COLO668 (cell line): ENCODE data around the gene JMJD8.
A peak's percentile ranks its signal among the peaks of the same experiment; 100 is the strongest.

Experiments
- DNase-seq: peaks from one replicate; lab custom pipeline; 2025; ENCODE audit not compliant: unreplicated experiment; lab: John Stamatoyannopoulos, UW

Gene JMJD8

DNA sequence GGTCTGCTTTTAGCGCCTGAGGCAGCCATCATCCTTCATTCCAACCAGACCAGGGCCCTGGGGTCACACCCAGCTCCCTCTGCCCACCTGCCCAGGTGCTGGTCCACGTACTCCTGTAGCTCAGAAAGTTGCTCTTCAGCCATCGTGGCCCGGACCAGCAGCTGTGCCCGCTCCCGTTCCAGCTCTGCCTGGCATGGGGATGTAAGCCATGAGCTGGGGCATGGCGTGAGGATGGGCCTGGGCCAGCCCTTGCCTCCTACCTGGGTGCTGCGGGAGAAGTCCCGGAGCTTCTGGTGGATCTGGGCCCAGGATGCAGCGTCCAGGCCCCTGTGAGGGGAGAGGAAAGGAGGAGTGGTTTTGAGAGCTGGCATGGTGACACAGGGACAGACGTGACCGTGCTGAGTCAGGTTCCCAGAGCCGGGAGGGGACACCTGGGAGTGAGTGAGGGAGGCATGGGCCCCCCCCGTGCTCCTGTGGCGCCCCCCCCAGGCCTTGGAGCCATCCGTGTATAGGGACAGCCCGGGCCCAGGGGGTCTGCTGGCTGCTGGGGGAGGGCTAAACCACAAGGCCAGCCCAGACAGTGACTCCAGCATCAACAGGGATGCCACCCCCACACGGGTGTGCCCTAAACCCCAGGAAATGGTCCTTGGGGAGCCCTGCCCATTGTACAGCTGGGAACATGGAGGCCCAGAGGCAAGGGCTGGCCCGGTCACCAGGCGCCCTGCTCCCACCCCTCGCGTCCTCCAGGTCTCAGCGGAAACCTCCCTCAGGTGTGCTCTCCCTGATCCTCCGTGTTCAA lies 38.9 kb upstream of the JMJD8 start:
- DNase-seq = no peak

GRCh38 chr16:721765-722540 lies 37.8 kb upstream of the JMJD8 start:
- no peak for DNase-seq

- peak; percentile 97 for DNase-seq
These were observed 37.0 kb upstream of the JMJD8 start, which contains the start of gene ANTKMT for GRCh38 chr16:720990-721764. Gene ANTKMT, plus strand, starts transcription at chr16:721146. Its CDS starts 129 bp downstream, at chr16:721275.

DNA sequence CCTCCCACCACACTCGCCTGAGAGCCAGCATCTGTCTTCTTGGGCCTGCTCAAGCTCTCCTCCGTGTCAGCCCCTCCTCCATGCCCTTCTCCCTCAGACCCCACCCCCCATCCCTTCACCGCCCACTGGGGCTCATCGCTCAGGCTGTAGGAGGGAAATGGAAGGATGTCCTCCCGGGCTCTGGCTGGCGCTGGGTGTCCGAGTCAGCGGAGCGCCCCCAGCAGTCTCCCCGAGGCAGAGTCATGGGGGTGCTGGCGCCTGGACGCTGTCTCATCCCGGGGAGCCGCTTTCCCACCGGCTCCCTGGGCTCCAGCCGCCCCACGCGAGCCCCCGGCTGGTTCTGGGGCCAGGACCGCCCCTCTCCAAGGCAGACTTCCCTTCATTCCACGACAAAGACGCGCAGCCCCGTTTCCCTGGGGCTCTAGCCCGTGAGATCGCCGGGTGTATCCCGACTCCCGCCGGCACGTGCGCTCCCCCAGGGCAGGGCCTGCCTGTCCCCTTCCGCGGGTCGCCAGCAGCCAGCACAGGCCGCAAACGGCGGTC lies 36.4 kb upstream of the JMJD8 start:
- DNase-seq = peak; percentile 72

DNA sequence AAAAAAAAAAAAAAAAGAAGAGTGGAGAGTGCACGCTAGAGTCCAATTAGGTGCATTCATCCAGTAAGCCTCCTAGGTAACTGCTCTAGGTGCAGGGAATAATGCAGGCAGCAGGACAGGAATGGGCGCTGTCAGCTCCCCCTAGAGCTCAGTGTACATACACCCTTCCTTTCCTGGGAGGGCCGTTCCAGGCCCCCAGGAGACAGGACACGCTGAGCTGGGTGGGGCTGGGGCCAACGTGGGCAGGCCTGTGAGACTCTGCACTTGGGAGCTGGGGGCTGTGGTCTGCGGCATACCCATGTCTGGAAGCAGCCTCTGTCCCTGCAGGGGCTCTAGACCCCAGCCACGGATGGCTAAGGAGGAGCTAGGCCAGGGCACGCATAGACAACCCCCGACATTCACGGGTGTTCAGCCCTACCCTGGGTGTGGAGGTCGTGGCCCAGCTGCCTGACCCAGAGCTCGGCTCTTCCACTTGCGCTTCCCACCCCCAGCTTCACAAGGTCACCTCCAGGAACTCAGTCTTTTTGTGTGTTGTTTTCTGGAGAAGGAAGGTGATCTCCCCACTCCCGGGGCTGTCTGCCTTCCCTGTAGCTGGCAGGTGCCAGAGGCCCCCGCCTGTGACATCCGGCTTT lies 35.8 kb upstream of the JMJD8 start:
- DNase-seq = peak; percentile 52

DNA sequence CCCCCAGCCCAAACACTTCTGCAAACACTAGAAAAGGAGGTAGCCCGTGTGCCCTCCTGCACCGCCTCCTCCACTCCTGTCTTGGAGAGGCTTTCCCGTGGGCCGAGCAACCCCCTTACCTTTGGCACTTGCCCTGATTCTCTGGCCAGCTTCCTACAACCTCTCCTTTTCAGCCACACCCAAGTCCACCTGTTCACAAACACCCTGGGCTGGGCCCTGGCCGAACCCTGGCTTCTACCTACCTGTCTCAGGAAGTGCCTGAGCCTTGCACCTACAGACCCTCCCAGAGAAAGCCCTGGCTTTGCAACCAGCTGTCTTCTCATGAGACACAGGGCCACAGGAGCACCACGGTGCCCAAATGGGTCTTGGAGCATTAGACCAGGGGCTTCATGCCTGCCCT lies 34.8 kb upstream of the JMJD8 start:
- DNase-seq = no peak

DNA sequence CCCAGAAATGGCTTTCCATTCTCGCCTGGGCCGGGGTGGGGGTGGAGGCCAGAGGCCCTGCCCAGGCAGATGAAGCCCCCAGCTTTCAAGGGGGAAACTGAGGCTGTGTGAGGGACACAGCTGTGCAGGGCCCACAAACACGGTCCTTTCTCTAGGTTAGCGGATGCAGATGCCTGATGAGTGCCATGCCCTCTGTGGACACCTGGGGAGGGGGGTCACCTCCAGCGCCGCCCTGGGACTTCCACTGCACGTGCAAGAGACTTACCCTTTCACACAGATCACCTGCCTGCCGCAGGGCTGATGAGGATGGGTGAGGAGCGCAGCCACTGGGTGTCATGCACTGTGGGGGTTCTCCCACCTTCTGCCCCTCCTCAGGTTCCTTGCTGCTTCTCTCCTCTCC lies 34.3 kb upstream of the JMJD8 start:
- DNase-seq = no peak

DNA sequence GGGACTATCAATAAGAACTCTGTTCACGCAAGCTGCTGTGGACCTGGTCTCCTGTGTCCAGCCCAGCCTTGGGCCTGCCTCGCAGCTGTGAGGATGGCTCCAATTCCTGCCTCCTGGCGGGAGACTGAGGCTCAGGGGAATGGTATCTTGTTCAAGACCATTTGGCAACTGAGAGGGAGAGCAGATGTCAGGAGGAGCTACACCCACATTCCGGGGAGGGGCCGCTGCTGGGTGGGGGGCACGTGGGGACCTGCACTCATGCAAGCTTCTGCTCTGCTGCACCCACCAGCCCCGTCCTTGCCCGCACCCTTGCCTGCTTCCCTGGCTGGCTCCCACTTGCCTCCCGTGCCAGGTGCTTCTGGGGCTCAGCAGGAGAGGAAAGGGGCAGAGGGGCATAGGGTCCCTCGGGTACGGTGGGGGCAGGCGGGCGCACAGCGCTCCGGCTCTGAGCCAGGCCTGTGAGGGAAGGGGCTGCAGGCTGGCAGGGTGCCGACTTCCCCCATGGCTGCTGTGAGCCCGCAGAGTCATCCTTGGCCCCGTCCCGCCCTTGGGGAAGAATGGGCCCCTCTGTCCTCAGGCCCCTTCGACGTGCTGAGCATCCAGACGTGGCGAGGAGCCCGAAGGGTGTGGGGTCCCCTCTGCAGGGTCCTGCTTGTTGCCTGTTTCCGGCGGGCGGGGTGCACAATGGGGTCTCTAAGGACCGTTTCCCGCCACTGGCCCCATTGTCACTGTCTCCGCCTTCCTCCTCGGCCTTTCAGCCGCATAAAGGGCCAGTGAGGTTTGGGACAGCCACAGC lies 33.5 kb upstream of the JMJD8 start:
- DNase-seq = no peak

DNA sequence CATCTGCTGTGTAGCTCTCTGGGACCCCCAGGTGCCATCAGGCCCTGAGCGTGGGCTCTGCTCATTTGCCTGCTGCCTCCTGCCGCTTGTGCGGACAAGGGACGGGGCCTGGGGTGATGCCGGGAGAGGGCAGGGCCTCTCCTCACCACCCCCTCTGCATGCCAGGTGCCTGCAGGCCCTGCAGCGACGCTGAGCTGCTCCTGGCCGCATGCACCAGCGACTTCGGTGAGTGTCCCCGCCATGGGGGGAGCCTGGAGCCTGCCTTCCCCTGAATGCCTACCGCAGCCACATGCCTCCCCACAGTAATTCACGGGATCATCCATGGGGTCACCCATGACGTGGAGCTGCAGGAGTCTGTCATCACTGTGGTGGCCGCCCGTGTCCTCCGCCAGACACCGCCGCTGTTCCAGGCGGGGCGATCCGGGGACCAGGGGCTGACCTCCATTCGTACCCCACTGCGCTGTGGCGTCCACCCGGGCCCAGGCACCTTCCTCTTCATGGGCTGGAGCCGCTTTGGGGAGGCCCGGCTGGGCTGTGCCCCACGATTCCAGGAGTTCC lies 32.7 kb upstream of the JMJD8 start:
- DNase-seq = no peak

GRCh38 chr16:716200-716568 lies 32.0 kb upstream of the JMJD8 start:
- DNase-seq = peak; percentile 70

- peak; percentile 71 for DNase-seq
These were observed 31.5 kb upstream of the JMJD8 start for GRCh38 chr16:715477-716199.

- peak; percentile 93 for DNase-seq
These were observed 30.7 kb upstream of the JMJD8 start, which contains the start of gene METRN for GRCh38 chr16:714558-715476. Gene METRN, plus strand, starts transcription at chr16:715118. Its CDS starts 172 bp downstream, at chr16:715290.

DNA sequence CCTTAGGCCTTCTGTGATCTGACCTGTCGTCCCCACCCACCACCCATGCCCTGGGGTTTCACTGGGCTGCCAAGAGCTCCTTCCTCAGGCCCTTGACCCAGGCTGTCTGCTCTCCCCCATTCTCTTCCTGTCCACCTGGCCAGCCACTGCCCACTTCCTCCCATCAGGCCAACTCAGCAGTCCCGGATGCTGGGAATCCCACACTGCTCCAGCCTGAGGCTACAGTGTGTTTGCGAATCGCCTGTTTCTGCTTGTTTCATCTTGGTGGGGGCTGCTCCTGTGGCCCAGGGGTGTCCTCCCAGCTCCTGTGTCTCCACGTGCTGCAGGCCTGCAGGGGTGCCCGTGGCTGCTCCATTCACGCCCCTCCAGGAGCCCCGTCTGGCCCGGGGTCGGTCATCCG lies 29.9 kb upstream of the JMJD8 start:
- DNase-seq = no peak

DNA sequence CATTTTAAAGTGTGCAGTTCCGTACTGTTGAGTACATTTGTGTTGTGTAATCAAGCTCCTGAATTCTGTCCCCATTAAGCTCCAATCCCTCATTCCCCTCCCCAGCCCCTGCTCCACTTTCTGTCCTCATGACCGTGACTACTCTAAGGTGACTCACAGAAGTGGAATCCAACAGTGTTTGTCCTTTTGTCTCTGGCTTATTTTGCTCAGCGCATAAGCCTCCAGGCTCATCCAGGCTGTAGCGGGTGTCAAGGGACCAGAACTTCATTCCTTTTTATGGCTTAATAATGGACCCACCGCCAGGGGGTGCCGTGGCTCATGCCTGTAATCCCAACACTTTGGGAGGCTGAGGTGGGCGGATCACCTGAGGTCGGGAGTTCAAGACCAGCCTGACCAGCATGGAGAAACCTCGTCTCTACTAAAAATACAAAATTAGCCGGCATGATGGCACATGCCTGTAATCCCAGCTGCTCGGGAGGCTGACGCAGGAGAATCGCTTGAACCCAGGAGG lies 28.7 kb upstream of the JMJD8 start:
- DNase-seq = peak; percentile 69

GRCh38 chr16:711548-712320 lies 27.6 kb upstream of the JMJD8 start:
- DNase-seq = peak; percentile 83

DNA sequence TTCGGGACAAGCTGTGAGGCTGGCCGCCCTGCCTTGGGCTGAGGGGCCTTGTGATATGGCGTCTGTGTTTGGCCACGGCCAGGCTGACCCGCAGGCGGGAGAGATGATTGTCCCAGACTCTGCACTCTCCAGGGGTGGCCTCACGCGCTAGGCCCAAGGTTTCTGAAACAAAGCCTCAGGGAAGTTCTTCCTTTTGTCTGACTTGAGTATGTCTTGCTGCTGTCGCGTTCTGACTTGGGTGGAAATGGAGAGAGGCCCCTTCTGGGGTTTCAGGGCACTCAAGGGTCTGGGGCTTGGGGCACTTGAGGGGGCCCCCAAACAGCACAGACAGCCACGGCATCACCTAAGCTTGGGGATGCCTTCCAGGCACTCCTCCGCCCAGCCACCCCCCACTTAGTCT lies 26.9 kb upstream of the JMJD8 start:
- no peak for DNase-seq

- DNase-seq = peak; percentile 72
These were observed 26.5 kb upstream of the JMJD8 start for GRCh38 chr16:710500-711075.
